Ovary (tissue), 3 donors: ENCODE measurements around the gene INAFM1.
A peak's percentile ranks its signal among the peaks of the same experiment; 100 is the strongest.

ENCODE experiments used
- EP300 ChIP-seq: sonication (generic); formaldehyde crosslinking; IDR thresholded peaks from one replicate; pipeline ENCODE4 v1.6.1; 2017; ENCODE audit warnings: antibody characterized with exemption
- POLR2A ChIP-seq: fragments of 450-650 bp; IDR thresholded peaks from one replicate; pipeline ENCODE4 v1.6.1; 2017; ENCODE audit warnings: antibody characterized with exemption, mild to moderate bottlenecking, moderate library complexity
- TF ChIP-seq, protein P1 (sequence below), 3 donors: fragments of 450-650 bp in 2 of 3; fragments of 200-600 bp in 1 of 3; IDR thresholded peaks; one replicate each; pipeline versions ENCODE4 v1.5.1 to v1.8.0; 2016 to 2022; ENCODE audit warnings: antibody characterized with exemption in 3 of 3, mild to moderate bottlenecking in 1 of 3
- donor health status: DM: no; HTN: no; CAD: no.

DNA sequence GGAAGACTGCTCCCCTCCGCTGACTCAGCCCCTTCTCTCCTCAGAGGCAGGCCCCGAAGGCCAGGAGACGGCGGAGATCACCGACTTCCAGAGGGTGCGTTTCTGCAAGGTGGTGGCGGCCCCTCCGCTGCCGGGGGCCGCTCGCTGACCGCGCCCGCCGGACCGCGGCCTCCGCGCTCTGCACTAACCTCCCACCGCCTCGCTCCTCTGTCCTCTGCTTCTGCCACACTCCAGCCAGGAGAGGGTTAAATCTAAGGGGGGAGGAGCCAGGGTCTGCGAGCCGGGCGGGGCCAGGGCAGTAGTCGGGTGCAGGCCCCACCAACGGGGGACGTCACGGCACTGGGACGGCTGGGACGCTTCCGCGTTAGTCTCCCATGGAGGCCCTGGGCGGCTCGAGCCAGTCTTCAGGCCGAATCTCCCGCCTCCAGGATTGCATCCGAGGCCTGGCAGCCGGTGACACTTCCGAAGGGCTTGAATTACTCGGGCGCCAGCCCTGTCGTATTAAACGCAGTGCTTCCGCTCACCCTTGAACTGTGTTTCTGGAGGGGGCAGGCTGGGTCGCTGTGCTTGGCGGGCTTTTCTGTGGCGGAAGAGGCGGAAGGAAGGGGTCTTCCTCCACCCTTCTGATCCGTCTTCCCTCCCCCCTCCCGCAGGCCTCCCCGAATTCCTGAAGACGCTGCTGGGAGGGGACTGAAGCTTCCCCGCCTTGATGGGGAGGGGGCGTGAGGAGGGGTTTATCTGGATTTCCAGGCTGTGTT, 1.2 kb upstream of the INAFM1 start:
- TF ChIP-seq, protein P1, sequence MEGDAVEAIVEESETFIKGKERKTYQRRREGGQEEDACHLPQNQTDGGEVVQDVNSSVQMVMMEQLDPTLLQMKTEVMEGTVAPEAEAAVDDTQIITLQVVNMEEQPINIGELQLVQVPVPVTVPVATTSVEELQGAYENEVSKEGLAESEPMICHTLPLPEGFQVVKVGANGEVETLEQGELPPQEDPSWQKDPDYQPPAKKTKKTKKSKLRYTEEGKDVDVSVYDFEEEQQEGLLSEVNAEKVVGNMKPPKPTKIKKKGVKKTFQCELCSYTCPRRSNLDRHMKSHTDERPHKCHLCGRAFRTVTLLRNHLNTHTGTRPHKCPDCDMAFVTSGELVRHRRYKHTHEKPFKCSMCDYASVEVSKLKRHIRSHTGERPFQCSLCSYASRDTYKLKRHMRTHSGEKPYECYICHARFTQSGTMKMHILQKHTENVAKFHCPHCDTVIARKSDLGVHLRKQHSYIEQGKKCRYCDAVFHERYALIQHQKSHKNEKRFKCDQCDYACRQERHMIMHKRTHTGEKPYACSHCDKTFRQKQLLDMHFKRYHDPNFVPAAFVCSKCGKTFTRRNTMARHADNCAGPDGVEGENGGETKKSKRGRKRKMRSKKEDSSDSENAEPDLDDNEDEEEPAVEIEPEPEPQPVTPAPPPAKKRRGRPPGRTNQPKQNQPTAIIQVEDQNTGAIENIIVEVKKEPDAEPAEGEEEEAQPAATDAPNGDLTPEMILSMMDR (IDR thresholded peaks at IDR 0.05) = no peak
- TF ChIP-seq EP300 = no peak
- TF ChIP-seq POLR2A = peak; percentile 87
